H7 (cell line): Measurements from ENCODE around the gene PIK3C2G. TPM values are rescaled to one million over a fixed set of nuclear protein-coding genes. Genes with fewer than 3 reads are reported as not detected.

Source experiments
- DNase-seq: peaks from one replicate; pipeline ENCODE4 v3.0.0; 2012
- H3K27me3 ChIP-seq: 2 replicates; pipeline ENCODE4 v1.6.0; 2011; ENCODE audit warnings: mild to moderate bottlenecking, low read length; ENCODE audit not compliant: control insufficient read depth, insufficient read depth
- H3K36me3 ChIP-seq: replicated peaks from 2 replicates; pipeline ENCODE4 v1.5.1; 2011; ENCODE audit warnings: low read length; ENCODE audit not compliant: control insufficient read depth, insufficient read depth
- H3K4me3 ChIP-seq: 2 replicates; pipeline ENCODE4 v1.5.1; 2011; ENCODE audit warnings: low read depth, mild to moderate bottlenecking, control low read depth, low read length, moderate library complexity; ENCODE audit not compliant: insufficient read depth
- total RNA-seq: library from RNA; depleted of rRNA; stranded (reverse); fragments of >200 nt; shearing (Covaris generic); gene quantifications from 2 replicates; pipeline ENCODE4 v1.2.3, GENCODE V29; 2014

Gene PIK3C2G
- total RNA-seq, 1 experiment from 2014 or later: not detected

DNA sequence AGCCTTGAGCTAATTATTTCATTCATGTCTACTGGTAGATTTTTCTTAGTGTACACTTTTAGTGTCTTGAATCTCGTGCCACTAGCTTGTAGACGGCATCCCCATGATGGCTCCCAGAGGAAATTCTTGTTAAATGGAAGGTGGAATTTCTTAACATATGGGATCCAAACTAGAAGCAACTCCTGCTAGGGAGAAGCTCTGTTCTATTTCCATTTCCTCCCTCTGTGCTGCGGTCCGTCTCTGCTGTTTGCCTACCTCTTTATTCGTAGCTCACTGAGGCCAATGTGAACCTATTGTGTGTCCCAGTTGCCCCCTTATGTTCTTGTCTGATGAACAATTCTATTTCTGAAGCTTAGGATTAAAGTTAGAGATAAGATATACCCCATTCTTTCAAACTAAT lies 588 bp downstream of the PIK3C2G start:
- no peaks in the 10 kb centered on the region for H3K27me3 ChIP-seq
- no peak overlapping the region for H3K4me3 ChIP-seq
- DNase-seq: no peak
- H3K36me3 ChIP-seq: no peaks in the 10 kb centered on the region

DNA sequence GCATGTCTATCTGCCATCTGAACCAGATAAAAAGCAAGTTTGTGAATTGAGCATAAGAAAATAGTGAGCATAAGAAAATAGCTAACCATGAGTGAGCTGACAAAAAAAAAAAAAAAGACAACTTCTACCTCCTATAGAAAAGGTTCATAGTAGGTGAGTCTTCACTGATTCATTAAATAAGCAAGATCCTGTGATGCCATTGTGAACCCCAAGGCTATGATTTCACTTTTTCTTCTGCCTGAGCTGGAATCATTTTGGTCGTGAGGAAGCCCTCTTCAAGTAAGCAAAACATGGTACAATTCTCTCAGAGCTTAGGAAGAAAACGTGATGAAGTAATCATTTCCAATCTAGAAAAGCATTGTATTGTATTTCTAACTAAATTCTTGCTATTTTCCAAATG lies 1.2 kb downstream of the PIK3C2G start:
- no peak for DNase-seq
- no peak overlapping the region for H3K4me3 ChIP-seq
- H3K27me3 ChIP-seq: no peaks in the 10 kb centered on the region
- H3K36me3 ChIP-seq: no peaks in the 10 kb centered on the region

DNA sequence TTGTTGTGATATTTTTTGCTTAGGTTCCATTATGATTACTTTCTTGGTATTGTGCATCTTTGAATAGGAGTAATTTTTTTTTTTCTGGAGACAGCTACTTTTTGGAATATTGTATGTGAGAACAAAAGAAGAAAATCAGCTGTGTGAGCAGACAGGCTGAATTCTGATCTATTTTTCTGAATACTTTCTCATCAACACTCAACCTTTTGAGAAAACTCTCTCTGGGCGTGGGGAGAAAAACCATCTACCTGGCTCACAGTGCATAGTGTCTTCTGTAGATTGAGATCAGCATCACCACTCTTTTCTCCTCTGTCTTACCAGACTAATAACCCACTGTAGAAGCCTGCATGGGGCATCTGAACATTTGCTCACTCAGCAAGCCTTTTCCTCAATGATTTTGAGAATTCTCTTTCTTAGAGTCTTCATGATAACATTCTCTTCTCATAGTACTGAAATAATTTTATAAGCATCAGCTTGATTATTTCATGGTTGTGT lies 3.3 kb downstream of the PIK3C2G start:
- no peak for DNase-seq
- Histone ChIP-seq H3K4me3 (no peak overlapping the region), H3K27me3 (no peaks in the 10 kb centered on the region), H3K36me3 (no peaks in the 10 kb centered on the region)

DNA sequence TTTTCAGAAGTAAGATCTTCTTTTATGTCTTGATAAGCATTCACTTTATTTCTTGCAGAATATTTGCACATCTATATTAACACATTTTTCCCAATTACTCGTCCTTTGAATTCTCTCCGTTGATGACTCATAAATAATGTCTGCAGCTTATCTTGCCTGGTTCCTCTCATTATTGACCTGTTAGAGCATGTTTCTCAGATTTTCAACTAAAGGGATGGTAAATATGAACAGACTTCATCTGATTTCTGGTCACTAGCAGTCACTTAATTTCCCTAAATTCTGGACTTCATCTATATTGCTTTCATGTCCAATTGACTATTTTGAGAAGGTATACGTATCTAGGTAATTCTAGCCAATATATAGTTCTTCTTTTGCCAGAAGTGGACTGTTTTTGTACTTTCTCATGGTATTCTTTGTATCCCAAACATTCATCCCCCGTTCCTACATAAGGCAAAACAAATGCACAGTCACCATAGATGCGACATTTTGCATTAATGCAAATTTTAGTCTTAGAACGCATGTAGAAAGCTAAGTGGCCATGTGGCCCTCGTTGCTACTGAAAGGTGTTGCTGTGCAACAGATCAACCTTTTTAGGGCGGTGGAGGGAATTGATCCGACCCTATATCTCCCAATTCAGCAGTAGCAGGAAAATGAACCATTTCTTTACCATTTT lies 6.2 kb downstream of the PIK3C2G start:
- H3K4me3 ChIP-seq: no peak overlapping the region
- no peak for DNase-seq
- no peaks in the 10 kb centered on the region for H3K27me3 ChIP-seq
- H3K36me3 ChIP-seq: no peaks in the 10 kb centered on the region

DNA sequence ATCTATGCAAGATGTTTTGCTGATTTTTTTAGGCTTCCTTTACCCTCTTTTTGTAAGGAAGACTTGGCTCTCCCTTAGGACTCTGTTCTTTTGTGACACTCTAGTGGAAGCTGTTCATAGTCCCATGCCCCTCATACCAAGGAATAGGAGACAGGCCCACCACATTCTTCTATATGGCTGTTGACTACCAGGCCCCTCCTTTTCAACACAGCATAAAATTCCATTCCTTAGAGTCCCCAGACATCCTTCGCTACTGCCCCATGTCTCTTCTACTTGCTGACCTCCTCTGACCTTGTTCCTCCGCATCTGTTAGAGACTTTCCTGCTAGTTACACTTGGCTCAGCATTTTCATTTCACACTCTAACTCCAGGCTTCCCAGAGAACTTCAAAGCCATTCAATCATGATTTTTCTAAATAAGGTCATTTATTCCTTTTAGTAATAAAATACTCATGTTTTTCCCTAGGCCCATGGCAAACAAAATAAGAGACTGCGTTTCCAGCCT lies 9.7 kb downstream of the PIK3C2G start:
- Histone ChIP-seq H3K4me3 (no peak overlapping the region), H3K27me3 (no peaks in the 10 kb centered on the region), H3K36me3 (no peaks in the 10 kb centered on the region)
- DNase-seq: no peak

DNA sequence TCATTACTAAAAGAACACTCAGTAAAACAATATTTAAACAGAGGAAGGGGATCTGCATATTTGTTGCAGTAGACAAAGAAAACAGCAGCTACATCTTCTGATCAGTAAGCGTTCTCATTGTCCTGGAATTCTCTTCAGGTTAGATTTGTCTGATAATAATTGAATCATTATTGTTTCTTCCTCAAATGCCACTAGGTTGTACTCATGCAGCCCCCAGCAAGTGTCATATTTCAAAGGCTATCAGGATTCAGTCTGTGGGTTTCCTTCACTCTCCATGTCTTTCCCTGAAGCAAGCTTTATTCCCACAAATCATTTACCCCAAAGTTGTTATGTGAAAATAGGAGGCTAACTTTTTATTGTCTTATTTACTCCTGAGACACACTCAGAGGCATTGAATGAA lies 14.7 kb downstream of the PIK3C2G start:
- H3K36me3 ChIP-seq: no peaks in the 10 kb centered on the region
- DNase-seq: no peak
- no peak overlapping the region for H3K4me3 ChIP-seq
- no peaks in the 10 kb centered on the region for H3K27me3 ChIP-seq

DNA sequence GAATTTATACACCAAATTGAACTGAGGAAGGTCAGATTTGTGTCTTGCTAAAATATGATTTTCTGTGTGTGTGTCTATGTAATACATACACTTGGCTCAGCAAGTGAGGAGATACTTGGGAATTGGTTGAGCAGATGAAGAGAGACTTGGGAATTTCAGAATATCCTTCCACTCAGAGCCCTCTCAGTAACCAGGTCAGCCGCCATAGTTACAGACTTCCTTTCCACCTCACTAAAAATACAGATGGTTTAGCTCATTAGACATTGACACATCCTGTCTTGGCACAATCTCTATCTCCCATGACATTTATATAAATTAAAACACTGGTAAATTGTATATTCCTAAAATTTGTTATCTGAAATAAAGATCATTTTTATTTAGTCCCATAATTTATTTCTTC lies 15.9 kb downstream of the PIK3C2G start:
- H3K36me3 ChIP-seq: no peaks in the 10 kb centered on the region
- no peak overlapping the region for H3K4me3 ChIP-seq
- H3K27me3 ChIP-seq: no peaks in the 10 kb centered on the region
- DNase-seq: no peak

DNA sequence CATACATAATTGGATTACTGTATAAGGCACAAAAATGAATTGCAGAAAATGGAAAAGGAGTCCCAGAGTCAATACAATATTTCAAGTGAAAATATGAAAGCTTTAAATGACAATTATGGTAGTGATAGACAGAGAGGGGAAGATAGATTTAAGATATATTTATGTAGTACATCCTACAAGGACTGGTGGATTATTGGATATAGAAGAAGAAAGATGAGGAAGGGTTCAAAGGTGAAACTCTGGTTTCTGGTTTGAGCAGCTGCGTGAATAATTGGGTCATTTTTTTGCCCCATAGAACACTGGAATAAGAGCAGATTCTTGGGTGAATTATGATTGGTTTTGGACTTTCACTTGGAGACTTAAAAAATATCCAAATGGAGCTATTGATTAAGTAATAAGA lies 19.4 kb downstream of the PIK3C2G start:
- no peak overlapping the region for H3K4me3 ChIP-seq
- H3K27me3 ChIP-seq: no peaks in the 10 kb centered on the region
- no peak for DNase-seq
- H3K36me3 ChIP-seq: no peaks in the 10 kb centered on the region

DNA sequence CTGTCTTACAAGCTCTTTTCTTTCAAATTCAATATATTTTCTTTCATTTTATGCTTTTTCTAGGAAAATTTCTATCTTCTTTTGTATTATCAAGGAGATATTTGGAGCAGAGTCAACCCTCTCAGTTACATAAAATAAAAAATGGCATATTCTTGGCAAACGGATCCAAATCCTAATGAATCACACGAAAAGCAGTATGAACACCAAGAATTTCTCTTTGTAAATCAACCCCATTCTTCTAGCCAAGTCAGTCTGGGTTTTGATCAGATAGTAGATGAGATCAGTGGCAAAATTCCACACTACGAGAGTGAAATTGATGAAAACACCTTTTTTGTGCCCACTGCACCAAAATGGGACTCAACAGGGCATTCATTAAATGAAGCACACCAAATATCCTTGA lies 20.6 kb downstream of the PIK3C2G start:
- Histone ChIP-seq H3K4me3 (no peak overlapping the region), H3K27me3 (no peaks in the 10 kb centered on the region), H3K36me3 (no peaks in the 10 kb centered on the region)
- DNase-seq: no peak

DNA sequence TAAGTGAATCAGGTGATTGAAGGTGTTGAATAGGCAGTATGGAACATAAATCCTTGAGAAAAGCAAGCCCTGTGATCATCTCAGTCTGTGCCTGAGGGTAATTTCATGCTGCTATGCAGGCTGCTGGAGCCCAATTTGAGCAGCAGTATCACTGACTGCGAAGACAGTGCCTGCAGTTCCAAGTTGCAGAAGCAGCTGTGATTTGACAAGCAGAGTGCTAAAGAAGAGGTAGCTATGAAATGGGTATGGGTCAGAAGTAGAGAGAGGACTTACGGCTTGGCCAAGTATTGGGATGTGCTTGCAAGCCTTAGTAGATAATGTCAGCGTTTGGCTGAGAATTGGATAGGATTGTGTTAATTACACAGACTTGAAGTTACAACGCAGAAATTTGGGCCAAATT lies 22.5 kb downstream of the PIK3C2G start:
- Histone ChIP-seq H3K36me3 (no peaks in the 10 kb centered on the region), H3K27me3 (no peaks in the 10 kb centered on the region), H3K4me3 (no peak overlapping the region)
- no peak for DNase-seq

DNA sequence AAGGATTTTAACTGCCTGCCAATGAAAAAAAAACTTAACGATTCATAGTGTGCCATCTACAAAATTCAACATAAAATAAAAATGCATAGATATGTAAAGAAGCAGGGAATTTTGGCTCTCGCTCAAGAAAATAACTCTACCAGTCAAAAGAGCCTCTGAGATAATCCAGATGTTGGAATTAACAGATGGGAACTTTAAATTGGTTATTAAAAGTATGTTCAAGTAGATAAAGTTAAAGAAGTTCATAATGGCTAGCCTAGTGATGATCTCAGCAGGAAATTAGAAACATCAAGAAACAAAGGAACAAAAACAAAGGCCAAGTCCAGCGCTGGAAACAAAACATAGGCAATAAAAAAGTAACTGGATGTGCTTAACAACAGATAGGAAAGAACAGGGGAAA lies 23.1 kb downstream of the PIK3C2G start:
- no peaks in the 10 kb centered on the region for H3K27me3 ChIP-seq
- DNase-seq: no peak
- H3K4me3 ChIP-seq: no peak overlapping the region

DNA sequence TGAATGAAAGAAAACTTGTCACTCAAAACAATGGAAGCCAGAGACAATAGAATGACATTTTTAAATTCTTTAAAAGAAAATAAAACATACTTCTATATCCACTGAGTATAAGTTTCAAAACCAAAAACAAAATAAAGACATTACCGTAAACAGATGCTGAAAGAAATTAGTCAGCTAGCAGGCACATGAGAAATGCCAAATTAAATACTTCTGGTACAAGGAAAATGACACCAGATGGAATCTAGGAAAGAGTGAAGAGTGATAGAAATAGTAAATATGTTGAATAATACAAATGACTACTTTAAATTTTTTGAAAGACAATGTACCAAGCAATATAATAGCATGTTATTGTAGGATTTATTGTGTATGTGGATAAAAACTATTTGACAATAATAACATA lies 23.8 kb downstream of the PIK3C2G start:
- DNase-seq: no peak
- H3K27me3 ChIP-seq: no peaks in the 10 kb centered on the region
- no peaks in the 10 kb centered on the region for H3K36me3 ChIP-seq
- no peak overlapping the region for H3K4me3 ChIP-seq

More for the DNA sequence above, 23.1 kb downstream of the PIK3C2G start:
- H3K36me3 ChIP-seq: no peaks in the 10 kb centered on the region

DNA sequence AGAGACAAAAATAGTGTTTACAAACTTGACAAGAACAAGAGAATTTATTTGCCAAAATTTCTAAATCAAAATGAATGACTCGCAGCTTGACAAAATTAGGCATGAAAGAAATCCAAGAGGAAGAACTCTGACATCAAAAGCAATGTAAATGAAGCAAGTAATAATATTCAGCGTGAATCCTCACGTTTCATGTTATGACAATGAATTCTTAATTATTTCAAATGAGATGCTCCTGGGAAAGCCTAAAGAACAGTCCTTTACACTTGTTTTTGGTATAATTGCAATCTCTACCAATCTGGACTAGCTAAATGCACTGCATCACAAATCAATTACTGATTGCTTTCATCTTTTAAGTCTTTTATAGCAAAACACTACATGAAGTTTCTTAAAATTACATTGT lies 29.1 kb downstream of the PIK3C2G start:
- Histone ChIP-seq H3K27me3 (no peaks in the 10 kb centered on the region), H3K4me3 (no peak overlapping the region), H3K36me3 (no peaks in the 10 kb centered on the region)
- no peak for DNase-seq

DNA sequence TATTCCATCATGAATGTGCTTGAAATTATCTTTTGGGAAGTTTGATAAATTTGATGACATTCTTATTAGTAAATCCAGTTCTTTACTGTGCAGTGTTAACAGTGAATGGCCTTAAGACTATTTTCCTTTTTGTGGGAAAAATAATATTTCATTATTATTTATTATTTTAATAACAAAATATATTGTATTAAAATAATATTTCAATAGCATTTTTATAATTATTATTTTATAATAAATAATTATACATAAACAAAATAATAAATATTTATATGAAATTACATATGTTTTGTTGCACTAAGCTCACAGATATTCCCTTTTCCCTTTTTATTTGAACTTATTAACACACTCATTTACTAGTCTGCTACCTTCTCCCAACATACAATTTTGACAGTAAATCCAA lies 33.6 kb downstream of the PIK3C2G start:
- Histone ChIP-seq H3K4me3 (no peak overlapping the region), H3K36me3 (no peaks in the 10 kb centered on the region), H3K27me3 (no peaks in the 10 kb centered on the region)
- no peak for DNase-seq

DNA sequence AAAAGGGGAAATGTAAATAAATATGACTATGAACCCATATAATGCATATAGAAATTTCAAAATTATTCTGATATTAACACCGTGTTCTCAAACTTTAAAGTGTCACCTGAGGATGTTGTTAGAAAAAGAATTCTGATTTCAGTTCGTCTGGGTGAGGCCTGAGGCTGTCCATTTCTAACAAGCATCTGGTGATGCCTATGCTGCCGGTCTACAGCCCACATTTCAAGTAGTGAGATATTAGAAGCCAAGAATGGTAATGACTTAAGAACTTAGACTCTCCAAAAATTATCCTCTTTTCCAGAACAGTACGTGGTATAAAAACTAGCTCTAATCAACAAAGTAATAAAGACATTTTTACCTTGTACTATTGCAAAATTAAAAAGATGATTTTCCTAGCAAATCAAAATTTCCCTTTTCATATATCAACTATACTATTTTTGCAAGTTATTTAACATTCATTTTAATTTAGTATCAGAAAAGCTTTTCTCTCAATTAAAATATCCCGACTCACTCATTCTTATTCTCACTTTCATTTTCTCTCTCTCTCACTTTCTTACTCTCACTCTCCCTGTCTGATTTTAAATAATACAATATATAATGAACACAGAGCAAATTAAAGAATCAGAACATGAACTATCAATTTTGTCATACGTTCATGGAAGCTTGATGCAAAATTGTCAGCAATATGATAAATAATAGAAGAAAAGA lies 35.0 kb downstream of the PIK3C2G start:
- no peak for DNase-seq
- Histone ChIP-seq H3K27me3 (no peaks in the 10 kb centered on the region), H3K4me3 (no peak overlapping the region), H3K36me3 (no peaks in the 10 kb centered on the region)
